Measurements from ENCODE around the gene TRPT1. TPM values are rescaled to one million over a fixed set of nuclear protein-coding genes. Genes with fewer than 3 reads are reported as not detected.

TRPT1 gene
- polyA plus RNA-seq, 3 donors = 24.8 to 34.6 (median 31.6) TPM

- WGBS (ENCODE audit: insufficient coverage) = 96% methylated on average over 11 of the region's 27 CpGs
Observed at GRCh38 chr11:64267207-64267945, 41.4 kb upstream of the TRPT1 start.

GRCh38 chr11:64266339-64266738, 40.4 kb upstream of the TRPT1 start:
- H4K20me1 ChIP-seq (ENCODE audit: insufficient read depth, low read length) = no peaks in the 10 kb centered on the region
- no peak overlapping the region for H3K4me3 Mint-ChIP-seq
- no peak overlapping the region for H3K9ac ChIP-seq (ENCODE audit: insufficient read depth, low read length, poor library complexity, severe bottlenecking)
- H3K4me1 Mint-ChIP-seq = peaks cover 22% of the 10 kb centered on the region
- no peak for DNase-seq
- no peak for TF ChIP-seq CTCF (IDR thresholded peaks at IDR 0.05)
- peaks cover 21 to 24% of the 10 kb centered on the region in 2 donors for H3K4me1 ChIP-seq (ENCODE audit: control insufficient read depth in 1 of 2, insufficient read depth in 2 of 2, low read length in 2 of 2)
- no peaks in the 10 kb centered on the region for H3K27me3 Mint-ChIP-seq (ENCODE audit: low read depth in 3 of 3)
- H3K4me2 ChIP-seq (replicated peaks; ENCODE audit: extremely low read depth, low read length, poor library complexity, severe bottlenecking) = no peak overlapping the region
- H3K4me3 ChIP-seq (replicated peaks in 1 of 3; ENCODE audit: low read depth in 2 of 3, low read length in 3 of 3) = no peak overlapping the region
- no peaks in the 10 kb centered on the region for H3K27me3 ChIP-seq (ENCODE audit: control insufficient read depth in 2 of 2, insufficient read depth in 2 of 2, low read length in 2 of 2)
- peaks cover 52 to 53% of the 10 kb centered on the region in 2 donors for H3K36me3 ChIP-seq (replicated peaks in 1 of 2; ENCODE audit: control insufficient read depth in 1 of 2, insufficient read depth in 2 of 2, low read length in 2 of 2)
- no peak overlapping the region for H2AFZ ChIP-seq (ENCODE audit: insufficient read depth, low read depth, low read length, poor library complexity, severe bottlenecking)
- H3K9me3 ChIP-seq (replicated peaks in 1 of 2; ENCODE audit: control insufficient read depth in 1 of 2, insufficient read depth in 1 of 2, low read length in 2 of 2) = no peaks in the 10 kb centered on the region
- H3K9me3 Mint-ChIP-seq = no peaks in the 10 kb centered on the region
- H3K27ac ChIP-seq (ENCODE audit: low read depth in 1 of 2, low read length in 2 of 2) = no peak overlapping the region
- peak overlapping the region in 2 of 7 donors; percentile 18 to 62 for H3K27ac Mint-ChIP-seq
- H3K36me3 Mint-ChIP-seq = peaks cover 39 to 53% of the 10 kb centered on the region in 2 donors
- intact Hi-C loops (cut with micrococcal nuclease) = loop anchor here in 1 of 2 donors (5.0 kb wide), 1 partner anchor 36 kb away; the partner anchor contains the start of gene CATSPERZ
- no peaks in the 10 kb centered on the region for H3K79me2 ChIP-seq (ENCODE audit: insufficient read depth, low read length)
- WGBS (ENCODE audit: insufficient coverage) = 100% methylated on average over 12 of the region's 15 CpGs

More at GRCh38 chr11:64267207-64267945, 41.4 kb upstream of the TRPT1 start:
- H3K4me1 ChIP-seq (ENCODE audit: control insufficient read depth in 1 of 2, insufficient read depth in 2 of 2, low read length in 2 of 2) = peaks cover 29 to 34% of the 10 kb centered on the region in 2 donors
- no peaks in the 10 kb centered on the region for H3K27me3 ChIP-seq (ENCODE audit: control insufficient read depth in 2 of 2, insufficient read depth in 2 of 2, low read length in 2 of 2)
- H3K4me1 Mint-ChIP-seq = peaks cover 29% of the 10 kb centered on the region
- TF ChIP-seq CTCF (IDR thresholded peaks at IDR 0.05) = no peak
- no peaks in the 10 kb centered on the region for H4K20me1 ChIP-seq (ENCODE audit: insufficient read depth, low read length)
- no peak overlapping the region for H3K9ac ChIP-seq (ENCODE audit: insufficient read depth, low read length, poor library complexity, severe bottlenecking)
- H3K4me2 ChIP-seq (replicated peaks; ENCODE audit: extremely low read depth, low read length, poor library complexity, severe bottlenecking) = peak overlapping the region; percentile 89
- peak overlapping the region in 1 of 2 donors; percentile 98 for H3K4me3 Mint-ChIP-seq
- no peak for DNase-seq
- H3K27ac ChIP-seq (ENCODE audit: low read depth in 1 of 2, low read length in 2 of 2) = peak overlapping the region; percentile 84 to 97
- no peaks in the 10 kb centered on the region for H3K9me3 ChIP-seq (replicated peaks in 1 of 2; ENCODE audit: control insufficient read depth in 1 of 2, insufficient read depth in 1 of 2, low read length in 2 of 2)
- no peaks in the 10 kb centered on the region for H3K9me3 Mint-ChIP-seq
- no peaks in the 10 kb centered on the region for H3K27me3 Mint-ChIP-seq (ENCODE audit: low read depth in 3 of 3)
- peaks cover 42% of the 10 kb centered on the region in 2 donors for H3K36me3 ChIP-seq (replicated peaks in 1 of 2; ENCODE audit: control insufficient read depth in 1 of 2, insufficient read depth in 2 of 2, low read length in 2 of 2)
- intact Hi-C loops (cut with micrococcal nuclease) = loop anchor here in 1 of 2 donors (5.0 kb wide), 1 partner anchor 35 kb away; the partner anchor contains the start of gene CATSPERZ
- H3K27ac Mint-ChIP-seq = peak overlapping the region; percentile 96 to 99 (median 98)
- H3K4me3 ChIP-seq (replicated peaks in 1 of 3; ENCODE audit: low read depth in 2 of 3, low read length in 3 of 3) = peak overlapping the region in 1 of 3 experiments; percentile 95
- peaks cover 32 to 43% of the 10 kb centered on the region in 2 donors for H3K36me3 Mint-ChIP-seq
- H2AFZ ChIP-seq (ENCODE audit: insufficient read depth, low read depth, low read length, poor library complexity, severe bottlenecking) = peak overlapping the region; percentile 36
- peaks cover 8% of the 10 kb centered on the region for H3K79me2 ChIP-seq (ENCODE audit: insufficient read depth, low read length)
